ENCODE measurements around the gene ANKRD12.
"Not testable (repeated sequence)": the region's sequence is repeated elsewhere in the genome, so short reads cannot be mapped to it uniquely, and the experiment has no call there.

ANKRD12 gene

DNA sequence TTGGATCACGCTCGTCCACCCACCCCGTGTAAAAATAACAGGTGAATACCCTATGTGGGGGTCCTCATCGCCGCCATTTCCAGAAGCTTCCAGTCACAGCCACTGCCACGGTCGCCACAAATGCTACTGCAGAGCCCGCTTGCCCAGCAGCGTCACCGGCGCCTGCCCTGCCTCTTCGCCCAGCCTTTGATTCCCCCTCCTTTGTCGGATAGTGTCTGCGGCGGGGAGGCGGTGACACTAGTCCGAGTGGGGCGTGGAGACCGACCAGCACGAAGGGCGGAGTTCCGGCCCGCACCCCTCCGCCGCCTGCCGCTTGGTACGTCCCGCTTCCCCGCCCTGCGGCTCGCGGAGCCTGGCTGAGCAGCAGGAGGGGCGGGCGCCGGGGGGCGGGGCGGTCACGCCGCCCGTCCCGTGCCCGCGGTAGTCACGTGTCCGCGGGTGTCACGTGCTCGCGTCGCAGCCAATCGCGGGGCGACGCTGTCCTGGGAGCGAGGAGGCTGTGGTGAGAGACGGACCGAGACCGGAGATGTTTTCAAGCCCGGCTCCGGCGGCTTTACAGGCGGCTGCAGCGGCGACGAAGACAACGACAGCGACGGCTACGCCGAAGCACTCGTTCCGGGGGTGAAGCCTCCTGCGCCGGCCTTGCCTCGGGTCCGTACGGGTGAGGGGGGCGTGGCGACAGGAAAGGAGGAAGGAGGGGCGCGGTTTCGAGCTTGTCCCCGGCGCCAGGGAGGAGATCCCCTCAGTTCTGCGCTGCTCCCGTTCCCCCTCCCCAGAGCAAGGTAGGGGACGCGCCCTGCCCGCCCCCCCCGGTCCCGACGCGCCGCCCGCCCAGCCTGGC lies at the start of gene ANKRD12:
Gene ANKRD12, plus strand, starts transcription at position 467 of the 841 bp plus-strand sequence. CDS start 45,652 bp downstream, outside the sequence.
- peak; percentile 64 for DNase-seq

- no peak for DNase-seq
These were observed 49.4 kb upstream of the ANKRD12 start for GRCh38 chr18:9087144-9087543.

- no peak for DNase-seq
These were observed 48.3 kb upstream of the ANKRD12 start for GRCh38 chr18:9088252-9088651.

DNA sequence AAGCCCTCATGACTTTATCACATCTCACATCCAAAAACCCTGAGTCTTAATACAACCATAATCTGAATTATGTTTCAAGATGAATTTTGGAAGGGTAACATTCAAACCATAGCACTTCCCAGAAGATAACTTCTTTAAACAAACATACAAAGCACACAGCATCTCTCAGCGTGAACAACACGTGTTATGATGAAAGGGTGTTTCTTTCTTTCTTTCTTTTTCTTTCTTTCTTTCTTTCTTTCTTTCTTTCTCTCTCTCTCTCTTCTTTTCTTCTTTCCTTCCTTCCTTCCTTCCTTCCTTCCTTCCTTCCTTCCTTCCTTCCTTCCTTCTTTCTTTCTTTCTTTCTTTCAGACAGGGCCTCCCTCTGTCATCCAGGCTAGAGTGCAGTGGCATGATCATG lies 47.9 kb upstream of the ANKRD12 start:
- DNase-seq: not testable (repeated sequence)

DNA sequence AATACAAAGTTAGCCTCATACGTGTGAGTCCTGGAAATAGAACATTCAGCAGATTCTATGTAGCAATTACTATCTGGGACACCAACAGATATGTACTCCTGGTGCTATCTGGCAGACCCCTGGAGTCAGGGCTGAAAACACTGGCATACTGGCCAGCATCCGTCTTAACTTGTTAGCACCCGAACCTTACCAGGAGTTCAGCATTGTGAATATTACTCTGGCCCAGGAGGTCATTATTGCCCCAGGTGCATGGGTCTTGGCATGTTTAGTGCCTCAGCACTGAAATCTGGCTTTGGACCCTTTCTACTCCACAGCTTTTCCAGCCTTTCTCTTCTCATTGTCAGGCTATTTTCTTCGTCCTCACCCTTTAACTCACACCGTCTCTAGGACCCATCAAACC lies 46.0 kb upstream of the ANKRD12 start:
- no peak for DNase-seq

- DNase-seq: no peak
These were observed 45.5 kb upstream of the ANKRD12 start for GRCh38 chr18:9091066-9091476.

DNA sequence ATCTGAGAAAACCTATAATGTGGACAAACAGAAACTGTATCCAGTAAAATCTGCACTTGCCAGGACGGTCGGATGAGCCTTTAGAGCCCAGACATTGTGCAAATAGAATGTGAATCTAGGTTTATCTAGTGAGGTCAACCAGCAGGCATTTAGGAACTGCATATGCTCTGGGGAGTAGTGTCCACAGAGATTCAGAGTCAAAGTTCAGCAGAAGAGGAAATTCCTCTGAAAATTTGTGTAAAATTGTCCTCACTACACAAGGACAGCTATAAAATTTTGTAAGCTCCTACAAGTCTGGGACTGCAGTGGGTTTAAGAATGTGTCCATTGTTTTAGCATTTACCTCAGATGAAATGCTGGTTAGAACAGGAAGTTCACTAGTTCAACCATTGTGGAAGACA lies 43.9 kb upstream of the ANKRD12 start:
- DNase-seq: no peak

DNA sequence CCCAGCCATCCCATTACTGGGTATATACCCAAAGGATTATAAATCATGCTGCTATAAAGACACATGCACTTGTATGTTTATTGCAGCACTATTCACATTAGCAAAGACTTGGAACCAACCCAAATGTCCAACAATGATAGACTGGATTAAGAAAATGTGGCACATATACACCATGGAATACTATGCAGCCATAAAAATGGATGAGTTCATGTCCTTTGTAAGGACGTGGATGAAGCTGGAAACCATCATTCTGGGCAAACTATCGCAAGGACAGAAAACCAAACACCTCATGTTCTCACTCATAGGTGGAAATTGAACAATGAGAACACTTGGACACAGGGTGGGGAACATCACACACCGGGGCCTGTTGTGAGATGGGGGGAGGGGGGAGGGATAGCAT lies 43.5 kb upstream of the ANKRD12 start:
- DNase-seq: not testable (repeated sequence)

- no peak for DNase-seq
These were observed 42.0 kb upstream of the ANKRD12 start for GRCh38 chr18:9094307-9095226.

- no peak for DNase-seq
These were observed 41.1 kb upstream of the ANKRD12 start for GRCh38 chr18:9095297-9096006.

DNA sequence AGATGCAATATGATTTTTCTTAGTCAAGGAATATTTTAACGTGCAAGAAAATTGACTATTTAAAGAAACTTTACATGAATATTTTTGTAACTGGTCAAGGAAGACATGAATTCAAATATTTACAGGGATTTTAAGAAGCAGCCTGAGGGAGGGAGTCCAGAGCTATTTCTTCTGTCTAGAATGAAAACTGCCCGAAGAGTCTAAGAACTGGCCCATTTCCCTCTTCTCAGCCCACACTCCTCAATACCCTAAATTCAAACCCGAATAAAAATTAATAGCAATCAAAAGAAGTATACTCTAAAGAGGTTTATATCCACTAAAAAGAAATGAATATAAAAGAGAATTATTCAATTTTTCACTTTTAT lies 40.6 kb upstream of the ANKRD12 start:
- DNase-seq: no peak

- DNase-seq: no peak
These were observed 39.9 kb upstream of the ANKRD12 start for GRCh38 chr18:9096685-9097084.

- DNase-seq: no peak
These were observed 39.2 kb upstream of the ANKRD12 start for GRCh38 chr18:9097349-9097748.

GRCh38 chr18:9100796-9101195 lies 35.8 kb upstream of the ANKRD12 start:
- DNase-seq: no peak

- peak; percentile 15 for DNase-seq
These were observed 34.7 kb upstream of the ANKRD12 start for GRCh38 chr18:9101730-9102507.

DNA sequence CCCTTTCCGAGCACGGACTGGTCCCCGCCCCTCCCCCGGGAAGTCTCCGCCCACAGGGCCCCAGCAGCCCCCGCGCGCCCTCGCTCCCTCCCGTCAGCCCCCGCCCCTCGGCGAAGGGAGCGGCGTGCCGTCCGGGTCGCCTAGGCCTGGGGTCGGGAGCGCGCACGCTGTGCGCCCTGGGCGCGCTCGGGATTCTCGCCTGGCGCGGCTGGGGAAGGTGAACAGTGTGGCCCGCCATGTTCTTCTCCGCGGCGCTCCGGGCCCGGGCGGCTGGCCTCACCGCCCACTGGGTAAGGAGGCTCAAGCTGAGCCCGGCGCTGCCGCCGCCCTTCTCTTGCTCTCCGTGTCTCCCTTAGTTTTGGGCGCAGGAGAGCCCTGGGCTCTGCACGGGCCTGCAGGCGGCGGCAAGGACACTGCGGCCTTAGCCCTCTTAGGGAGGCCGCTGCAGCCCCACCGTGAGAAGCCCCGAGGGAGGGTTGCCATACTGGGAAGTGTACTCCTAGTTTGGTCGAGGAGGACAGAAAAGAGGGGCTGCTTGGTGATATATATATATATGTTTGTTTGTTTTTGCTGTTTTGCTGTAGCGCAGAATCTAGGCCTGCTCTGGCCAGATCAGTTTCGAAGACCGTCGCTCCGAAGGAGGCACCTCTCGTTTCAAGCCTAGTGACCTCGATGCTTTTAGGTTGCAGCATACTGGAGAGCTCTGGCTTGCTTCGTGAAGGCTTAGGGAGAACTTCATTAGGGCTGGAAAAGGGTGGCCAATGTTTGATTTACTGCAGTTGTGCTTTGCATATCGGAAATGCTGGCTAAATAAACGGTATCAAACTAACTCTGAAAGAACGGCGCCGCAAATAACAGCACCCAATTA lies 33.8 kb upstream of the ANKRD12 start, which contains the start of gene NDUFV2:
Gene NDUFV2, plus strand, starts transcription at position 192 of the 868 bp plus-strand sequence. Its CDS starts 45 bp downstream, at position 237.
- DNase-seq: peak; percentile 46

DNA sequence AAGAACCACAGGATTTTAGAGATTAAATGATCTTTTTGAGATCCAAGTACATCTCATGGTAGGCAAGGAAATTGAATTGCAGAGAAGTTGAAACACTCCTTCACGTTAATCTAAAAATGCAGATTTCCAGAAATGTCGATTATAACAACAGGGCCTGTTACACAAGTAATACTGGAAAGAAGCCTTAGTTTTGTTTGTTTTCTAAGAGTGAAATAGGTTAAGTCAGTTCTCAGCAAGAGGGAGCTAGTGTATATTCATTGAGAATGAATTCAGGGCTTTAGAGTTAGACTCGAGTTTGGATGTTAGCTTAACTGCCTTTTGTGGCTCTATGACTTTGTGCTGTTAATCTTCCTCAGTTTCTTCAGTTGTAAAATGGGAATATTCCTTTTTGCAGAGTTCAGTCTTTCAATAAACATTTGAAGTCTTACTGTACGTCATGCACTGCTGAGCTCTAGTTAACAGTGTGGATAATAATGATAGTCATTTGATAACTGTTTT lies 33.2 kb upstream of the ANKRD12 start:
- no peak for DNase-seq

DNA sequence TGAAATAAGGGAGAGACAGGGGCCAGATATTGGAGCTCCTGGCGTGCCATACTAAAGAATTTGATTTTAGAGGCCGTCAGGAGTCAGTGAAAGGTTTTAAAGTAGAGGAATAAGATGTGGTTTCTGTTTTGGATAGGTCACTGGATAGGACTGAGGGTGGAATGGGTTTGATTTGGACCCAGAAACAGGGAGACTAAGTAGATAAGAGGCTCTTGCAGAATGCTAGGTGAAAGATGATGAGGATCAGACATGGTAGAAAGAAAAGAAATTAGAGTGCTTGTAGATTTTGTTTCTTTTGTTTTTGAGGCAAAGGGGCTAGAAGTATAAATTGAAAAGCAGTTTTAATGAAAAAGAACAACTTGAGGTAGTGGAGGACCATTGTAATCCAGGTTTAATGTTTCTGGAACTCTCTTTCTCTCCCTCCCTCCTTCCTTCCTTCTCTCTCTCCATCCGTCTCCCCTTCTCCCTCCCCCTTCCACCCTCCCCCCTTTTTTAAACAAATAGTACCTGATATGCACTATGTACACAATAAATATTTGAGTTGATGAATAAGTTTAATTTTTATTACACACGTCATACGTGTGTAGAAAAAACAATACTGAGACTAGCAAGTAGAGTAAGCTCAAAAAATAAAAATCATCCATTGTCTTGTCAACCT lies 32.2 kb upstream of the ANKRD12 start:
- no peak for DNase-seq

GRCh38 chr18:9105420-9105819 lies 31.2 kb upstream of the ANKRD12 start:
- no peak for DNase-seq

- no peak for DNase-seq
These were observed 30.5 kb upstream of the ANKRD12 start for GRCh38 chr18:9106094-9106493.
